ENCODE measurements around the gene FCF1.

The FCF1 gene

DNA sequence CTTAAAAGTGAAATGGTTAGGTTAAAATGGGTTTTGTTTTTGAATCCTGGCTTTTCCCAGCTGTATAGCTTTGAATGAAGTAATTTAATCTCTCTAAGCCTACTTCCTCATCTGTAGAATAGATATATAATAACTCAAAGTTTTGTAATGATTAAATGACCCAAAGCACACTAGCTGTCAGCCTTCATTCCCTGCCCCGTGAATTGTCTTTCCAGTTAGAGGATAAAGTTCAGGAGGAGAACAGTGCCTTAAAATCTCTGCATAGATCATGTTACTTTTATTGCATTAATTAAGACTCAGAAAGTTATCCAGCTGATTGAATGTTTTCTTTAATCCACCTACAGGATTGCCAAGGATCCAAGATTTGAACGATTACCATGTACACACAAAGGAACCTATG, 19.4 kb downstream of the FCF1 start:
- CTCF ChIA-PET: no interaction called here
- TF ChIP-seq, protein P1, sequence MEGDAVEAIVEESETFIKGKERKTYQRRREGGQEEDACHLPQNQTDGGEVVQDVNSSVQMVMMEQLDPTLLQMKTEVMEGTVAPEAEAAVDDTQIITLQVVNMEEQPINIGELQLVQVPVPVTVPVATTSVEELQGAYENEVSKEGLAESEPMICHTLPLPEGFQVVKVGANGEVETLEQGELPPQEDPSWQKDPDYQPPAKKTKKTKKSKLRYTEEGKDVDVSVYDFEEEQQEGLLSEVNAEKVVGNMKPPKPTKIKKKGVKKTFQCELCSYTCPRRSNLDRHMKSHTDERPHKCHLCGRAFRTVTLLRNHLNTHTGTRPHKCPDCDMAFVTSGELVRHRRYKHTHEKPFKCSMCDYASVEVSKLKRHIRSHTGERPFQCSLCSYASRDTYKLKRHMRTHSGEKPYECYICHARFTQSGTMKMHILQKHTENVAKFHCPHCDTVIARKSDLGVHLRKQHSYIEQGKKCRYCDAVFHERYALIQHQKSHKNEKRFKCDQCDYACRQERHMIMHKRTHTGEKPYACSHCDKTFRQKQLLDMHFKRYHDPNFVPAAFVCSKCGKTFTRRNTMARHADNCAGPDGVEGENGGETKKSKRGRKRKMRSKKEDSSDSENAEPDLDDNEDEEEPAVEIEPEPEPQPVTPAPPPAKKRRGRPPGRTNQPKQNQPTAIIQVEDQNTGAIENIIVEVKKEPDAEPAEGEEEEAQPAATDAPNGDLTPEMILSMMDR (conservative IDR thresholded peaks at IDR 0.05; ENCODE audit: low read depth): no peak
- DNase-seq (ENCODE audit: low spot score): no peak
- POLR2A ChIA-PET (ENCODE audit: low non-redundant PET): no interaction called here
- H3K27ac ChIP-seq: no peak overlapping the region

DNA sequence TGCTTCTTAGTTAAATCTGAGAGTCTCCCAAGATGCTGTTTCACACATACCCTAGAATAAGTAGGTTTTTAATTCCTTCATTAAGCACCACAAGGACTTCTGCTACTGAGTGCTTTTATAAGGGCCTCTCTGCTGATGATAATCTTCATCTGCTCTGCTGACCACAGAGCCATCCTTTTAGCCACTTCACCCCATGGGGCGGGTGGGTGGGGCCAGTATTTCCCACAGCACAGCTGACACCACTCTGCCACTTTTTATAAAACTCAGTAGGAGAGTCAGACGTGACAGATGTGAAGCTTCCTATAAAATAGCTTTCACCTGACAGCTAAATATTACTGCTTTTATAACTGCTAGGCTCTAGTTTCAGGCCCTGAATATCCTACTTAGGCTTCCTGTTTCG, 20.3 kb downstream of the FCF1 start:
- TF ChIP-seq, protein P1 (conservative IDR thresholded peaks at IDR 0.05; ENCODE audit: low read depth): no peak
- DNase-seq (ENCODE audit: low spot score): no peak
- ChIA-PET CTCF (no interaction called here), POLR2A (ENCODE audit: low non-redundant PET) (no interaction called here)
- H3K27ac ChIP-seq: no peak overlapping the region

DNA sequence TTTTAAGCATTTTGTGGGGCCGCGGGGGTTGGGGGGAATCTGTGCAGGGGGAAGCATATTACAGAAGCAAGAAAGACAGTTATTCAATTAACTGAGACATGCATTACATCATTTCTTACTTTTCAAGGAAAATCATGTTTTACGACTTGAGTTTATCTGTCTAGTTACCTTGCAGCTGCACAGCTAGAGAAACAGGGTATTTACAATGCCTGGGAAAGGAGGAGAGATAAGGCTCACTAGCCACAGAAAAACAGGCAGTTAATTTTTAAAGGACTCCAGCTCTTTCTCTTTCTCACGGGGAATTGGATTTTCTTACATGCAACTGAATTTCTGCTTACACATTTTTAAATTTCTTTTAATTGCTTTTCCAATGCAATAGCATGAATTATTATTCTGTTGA, 22.2 kb downstream of the FCF1 start:
- TF ChIP-seq, protein P1 (conservative IDR thresholded peaks at IDR 0.05; ENCODE audit: low read depth): no peak
- CTCF ChIA-PET: no interaction called here
- H3K27ac ChIP-seq: no peak overlapping the region
- no peak for DNase-seq (ENCODE audit: low spot score)
- POLR2A ChIA-PET (ENCODE audit: low non-redundant PET): no interaction called here

DNA sequence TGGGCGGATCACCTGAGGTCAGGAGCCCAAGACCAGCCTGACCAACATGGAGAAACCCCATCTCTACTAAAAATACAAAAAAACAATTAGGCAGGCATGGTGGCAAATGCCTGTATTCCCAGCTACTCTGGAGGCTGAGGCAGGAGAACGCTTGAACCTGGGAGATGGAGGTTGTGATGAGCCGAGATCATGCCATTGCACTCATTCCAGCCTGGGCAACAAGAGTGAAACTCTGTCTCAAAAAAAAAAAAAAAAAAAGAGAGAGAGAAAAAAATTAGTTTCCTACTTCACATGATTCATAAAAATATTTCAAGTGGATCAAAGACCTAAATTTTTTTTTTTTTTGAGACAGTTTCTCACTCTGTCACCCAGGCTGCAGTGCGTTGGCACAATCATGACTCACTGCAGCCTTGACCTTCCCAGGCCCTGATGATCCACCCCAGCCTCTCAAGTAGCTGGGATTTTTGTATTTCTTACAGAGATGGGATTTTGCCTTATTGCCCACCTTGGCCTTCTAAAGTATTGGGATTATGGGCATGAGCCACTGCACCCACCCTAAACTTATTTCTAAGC, 24.9 kb downstream of the FCF1 start:
- ChIA-PET POLR2A (ENCODE audit: low non-redundant PET) (no interaction called here), CTCF (interaction anchor here (0.9 kb wide), 1 partner anchor 126 kb away, joined by 3 read pairs; the partner anchor contains the start of gene LTBP2)
- TF ChIP-seq, protein P1 (conservative IDR thresholded peaks at IDR 0.05; ENCODE audit: low read depth): no peak
- no peak for DNase-seq (ENCODE audit: low spot score)
- no peak overlapping the region for H3K27ac ChIP-seq

DNA sequence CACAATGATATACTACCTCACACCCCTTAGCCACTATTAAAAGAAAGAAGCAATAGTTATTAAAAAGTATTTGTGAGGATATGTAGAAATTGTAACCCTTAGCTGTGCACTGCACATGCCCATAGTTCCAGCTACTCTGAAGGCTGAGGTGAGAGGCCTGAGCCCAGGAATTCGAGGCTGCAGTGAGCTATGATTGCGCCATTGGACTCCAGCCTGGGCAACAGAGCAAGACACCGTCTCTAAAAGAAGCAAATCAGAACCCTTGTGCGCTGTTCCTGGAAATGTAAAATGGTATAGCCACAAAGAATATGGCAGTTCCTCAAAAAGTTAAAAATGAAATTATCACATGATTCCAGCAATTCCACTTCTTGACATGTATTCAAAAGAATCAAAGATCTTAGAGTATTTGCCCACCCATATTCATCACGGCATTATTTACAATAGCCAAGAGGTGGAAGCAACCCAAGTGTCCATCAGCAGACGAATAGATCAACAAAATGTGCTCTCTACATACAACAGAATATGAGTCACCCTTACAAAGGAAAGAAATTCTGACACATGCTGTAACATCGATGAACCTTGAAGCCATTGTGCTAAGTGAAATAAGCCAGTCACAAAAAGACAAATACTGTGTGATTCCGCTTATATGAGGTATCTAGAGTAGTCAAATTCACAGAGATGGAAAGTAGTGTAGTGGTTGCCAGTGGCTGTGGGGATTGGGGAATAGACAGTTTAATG, 26.5 kb downstream of the FCF1 start:
- H3K27ac ChIP-seq: no peak overlapping the region
- ChIA-PET POLR2A (ENCODE audit: low non-redundant PET) (no interaction called here), CTCF (no interaction called here)
- no peak for DNase-seq (ENCODE audit: low spot score)
- TF ChIP-seq, protein P1 (conservative IDR thresholded peaks at IDR 0.05; ENCODE audit: low read depth): no peak

DNA sequence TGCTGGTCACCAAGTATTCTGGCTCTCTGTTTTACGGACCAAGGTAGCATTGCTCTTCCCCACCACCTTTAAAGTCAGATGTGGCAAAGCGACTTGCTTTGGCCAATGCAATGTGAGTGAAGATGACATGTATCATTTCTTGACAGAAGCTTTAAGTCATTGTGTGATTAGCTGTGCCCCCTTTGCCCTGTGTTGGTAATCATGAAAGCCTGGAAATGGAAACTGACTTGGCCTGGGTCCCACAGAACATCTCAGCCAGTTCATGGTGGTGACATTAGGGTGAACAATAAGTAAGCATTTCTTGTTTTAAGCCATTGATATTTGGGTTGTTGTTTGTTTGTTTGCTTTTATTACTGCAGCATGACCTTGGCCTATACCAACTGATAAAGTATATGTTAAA, 34.3 kb downstream of the FCF1 start:
- ChIA-PET POLR2A (ENCODE audit: low non-redundant PET) (no interaction called here), CTCF (no interaction called here)
- TF ChIP-seq, protein P1 (conservative IDR thresholded peaks at IDR 0.05; ENCODE audit: low read depth): no peak
- DNase-seq (ENCODE audit: low spot score): no peak
- no peak overlapping the region for H3K27ac ChIP-seq
